ENCODE data around the gene ELL.

GRCh38 chr19:18399008-18399407 is 122.9 kb downstream of the ELL start:
- no peak for TF ChIP-seq CTCF (IDR thresholded peaks at IDR 0.05; ENCODE audit: poor library complexity, severe bottlenecking)
- no peak for TF ChIP-seq REST (IDR thresholded peaks at IDR 0.05; ENCODE audit: borderline replicate concordance)
- TF ChIP-seq RAD21 (conservative IDR thresholded peaks at IDR 0.05), result no peak
- TF ChIP-seq EZH2 (IDR thresholded peaks at IDR 0.05; ENCODE audit: borderline replicate concordance, insufficient read depth, low read length, poor library complexity, severe bottlenecking), result no peak
- no peak for TF ChIP-seq EP300 (conservative IDR thresholded peaks at IDR 0.05; ENCODE audit: poor library complexity, severe bottlenecking)
- TF ChIP-seq SMC3 (conservative IDR thresholded peaks at IDR 0.05; ENCODE audit: poor library complexity), result no peak
- TF ChIP-seq POLR2AphosphoS5 (IDR thresholded peaks at IDR 0.05), result no peak
- no peak for TF ChIP-seq MXI1 (conservative IDR thresholded peaks at IDR 0.05; ENCODE audit: poor library complexity, severe bottlenecking)
